NOMO-1 (cell line): ENCODE results near the gene CCDC80.
A peak's percentile ranks its signal among the peaks of the same experiment; 100 is the strongest.

ENCODE experiments used
- DNase-seq, 2 experiments: peaks; one replicate each; lab custom pipeline; 2025; ENCODE audit not compliant: unreplicated experiment in 2 of 2; lab: John Stamatoyannopoulos, UW

CCDC80 gene

DNA sequence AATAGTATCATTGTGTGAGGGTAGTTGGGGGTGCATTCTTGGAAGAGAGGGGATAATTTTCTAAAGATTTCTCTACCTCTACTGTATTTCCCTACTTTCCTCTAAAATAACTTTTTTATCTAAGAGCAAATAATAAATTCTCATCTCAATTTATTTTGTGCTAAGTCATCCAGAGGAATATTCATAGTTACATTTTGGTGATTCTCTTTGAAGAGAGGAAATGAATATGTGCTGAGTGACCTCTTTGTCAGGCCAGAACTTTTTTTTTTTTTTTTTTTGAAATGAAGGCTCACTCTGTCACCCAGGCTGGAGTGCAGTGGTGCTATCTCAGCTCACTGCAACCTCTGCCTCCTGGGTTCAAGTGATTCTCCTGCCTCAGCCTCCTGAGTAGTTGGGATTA is 15.1 kb upstream of the CCDC80 start:
- DNase-seq, result no peak

DNA sequence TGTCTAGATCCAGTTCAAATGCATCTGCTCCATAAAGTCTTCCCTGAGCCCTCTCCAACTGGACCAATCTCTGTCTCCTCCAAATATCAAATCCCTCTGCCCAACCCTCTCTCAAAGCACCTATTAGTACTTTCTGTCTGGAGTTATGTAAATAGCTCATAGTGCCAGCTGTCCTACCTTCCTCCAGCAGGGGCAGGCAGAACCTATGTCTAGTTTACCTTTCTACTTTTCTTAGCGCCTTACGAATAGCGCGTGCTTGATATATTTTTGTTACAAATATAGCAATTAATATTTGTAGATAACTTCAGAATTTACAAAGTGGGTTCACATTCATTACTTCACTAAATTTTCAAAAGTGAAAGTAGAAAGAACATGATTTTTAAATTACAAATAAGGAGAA is 14.0 kb upstream of the CCDC80 start:
- no peak for DNase-seq

DNA sequence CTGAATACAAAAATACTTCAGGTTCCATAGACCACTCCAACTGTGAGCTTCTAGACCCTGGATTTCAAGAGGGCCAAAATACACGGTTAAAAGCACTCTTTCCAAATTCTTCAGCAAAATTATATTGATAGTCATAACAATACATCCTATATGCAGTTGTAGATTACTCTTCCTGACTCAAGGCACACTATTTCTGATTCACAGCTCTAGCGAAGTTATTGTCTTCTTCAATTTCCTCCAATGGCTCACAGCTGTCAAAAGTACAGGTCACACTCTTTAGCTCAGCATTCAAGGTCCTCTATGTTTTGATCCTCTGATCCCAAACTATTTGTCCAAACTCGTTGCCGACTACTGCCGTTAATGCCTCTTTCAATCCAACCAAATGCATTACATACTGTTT is 13.5 kb upstream of the CCDC80 start:
- DNase-seq, result no peak

DNA sequence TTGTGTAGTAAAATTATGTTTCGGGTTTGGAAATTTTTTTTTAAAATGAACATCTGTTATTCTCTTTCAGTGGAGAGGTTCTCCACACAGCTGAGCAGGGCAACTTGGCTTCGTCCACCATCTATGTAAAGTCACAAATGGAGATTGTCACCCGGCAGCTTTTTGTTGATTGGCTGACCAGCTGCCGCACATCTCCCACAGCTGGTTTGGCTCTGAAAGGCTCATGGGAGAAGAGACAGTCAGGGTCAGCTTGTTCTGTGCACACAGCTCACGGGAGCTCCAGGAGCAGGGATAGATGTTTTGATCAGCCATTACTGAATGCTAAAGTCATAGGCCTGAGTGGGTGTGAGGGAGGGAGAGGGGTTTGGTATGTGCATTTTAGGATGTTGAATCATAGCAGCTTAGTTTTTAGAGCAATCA is 12.9 kb upstream of the CCDC80 start:
- DNase-seq, result no peak

- no peak for DNase-seq
Observed at GRCh38 chr3:112653209-112653871, 12.4 kb upstream of the CCDC80 start.

DNA sequence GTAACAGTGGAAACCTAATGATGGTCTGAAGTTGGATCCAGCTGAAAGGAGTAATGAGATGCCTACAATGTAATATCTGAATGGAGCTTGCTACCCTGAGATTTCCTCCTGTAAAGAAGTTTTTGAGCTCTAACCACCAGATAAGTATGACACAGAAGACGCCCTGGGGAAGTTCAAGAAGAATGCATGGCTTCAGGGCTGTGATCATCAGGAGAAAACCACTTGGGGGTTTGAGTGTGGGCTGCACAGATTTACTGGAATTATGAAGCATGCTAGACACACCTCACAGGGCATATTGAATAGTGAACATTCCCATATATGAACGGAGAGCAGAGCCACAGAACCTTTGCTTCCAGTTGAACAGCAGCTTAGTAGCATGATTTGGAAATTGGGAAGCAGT is 10.6 kb upstream of the CCDC80 start:
- DNase-seq, result no peak

- no peak for DNase-seq
Observed at GRCh38 chr3:112651071-112651470, 10.1 kb upstream of the CCDC80 start.

- no peak for DNase-seq
Observed at GRCh38 chr3:112650482-112650881, 9.5 kb upstream of the CCDC80 start.

GRCh38 chr3:112649478-112649735 is 8.5 kb upstream of the CCDC80 start:
- DNase-seq, result no peak

GRCh38 chr3:112647122-112647521 is 6.2 kb upstream of the CCDC80 start:
- DNase-seq, result no peak

DNA sequence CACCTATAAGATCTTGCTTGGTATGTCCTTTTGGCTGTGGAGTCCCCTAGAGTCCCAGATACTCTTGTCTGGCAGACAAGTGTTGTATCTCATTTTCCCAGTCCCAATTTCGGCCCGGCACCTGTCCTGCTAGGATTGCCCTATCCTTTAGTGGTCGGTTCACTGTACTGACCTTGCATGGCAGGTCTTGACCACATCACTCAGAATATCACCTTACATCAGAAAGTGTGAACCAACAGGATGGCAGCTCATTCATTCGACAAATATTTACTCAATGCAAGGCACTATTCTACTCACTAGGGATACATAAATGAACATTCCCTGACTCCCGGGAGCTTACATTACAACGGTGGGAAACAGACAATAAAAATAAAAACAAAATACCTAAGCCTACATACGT is 5.7 kb upstream of the CCDC80 start:
- no peak for DNase-seq

DNA sequence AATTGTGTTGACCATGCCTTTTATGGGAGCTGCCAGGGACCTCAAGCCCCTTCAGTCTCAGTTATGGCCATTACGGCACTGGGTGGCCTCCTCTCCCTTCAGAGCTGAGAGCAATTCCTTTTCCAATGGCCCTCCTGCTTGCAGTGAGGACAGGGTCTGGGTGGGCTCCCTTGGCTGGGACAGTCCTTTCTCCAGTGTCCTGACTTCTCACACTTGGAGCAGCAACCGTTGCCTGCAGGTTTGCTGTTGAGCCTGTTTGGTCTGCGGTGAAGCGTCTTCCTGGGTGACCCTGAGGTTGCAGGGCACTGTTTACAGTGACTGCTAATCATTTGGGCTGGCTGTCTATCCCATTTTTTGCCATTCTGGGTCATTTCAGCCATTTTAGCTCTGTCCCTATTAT is 3.5 kb upstream of the CCDC80 start:
- no peak for DNase-seq

GRCh38 chr3:112643621-112644240 is 2.8 kb upstream of the CCDC80 start:
- DNase-seq, result no peak

GRCh38 chr3:112642912-112643506 is 2.1 kb upstream of the CCDC80 start:
- DNase-seq, result peak; percentile 78 to 90

DNA sequence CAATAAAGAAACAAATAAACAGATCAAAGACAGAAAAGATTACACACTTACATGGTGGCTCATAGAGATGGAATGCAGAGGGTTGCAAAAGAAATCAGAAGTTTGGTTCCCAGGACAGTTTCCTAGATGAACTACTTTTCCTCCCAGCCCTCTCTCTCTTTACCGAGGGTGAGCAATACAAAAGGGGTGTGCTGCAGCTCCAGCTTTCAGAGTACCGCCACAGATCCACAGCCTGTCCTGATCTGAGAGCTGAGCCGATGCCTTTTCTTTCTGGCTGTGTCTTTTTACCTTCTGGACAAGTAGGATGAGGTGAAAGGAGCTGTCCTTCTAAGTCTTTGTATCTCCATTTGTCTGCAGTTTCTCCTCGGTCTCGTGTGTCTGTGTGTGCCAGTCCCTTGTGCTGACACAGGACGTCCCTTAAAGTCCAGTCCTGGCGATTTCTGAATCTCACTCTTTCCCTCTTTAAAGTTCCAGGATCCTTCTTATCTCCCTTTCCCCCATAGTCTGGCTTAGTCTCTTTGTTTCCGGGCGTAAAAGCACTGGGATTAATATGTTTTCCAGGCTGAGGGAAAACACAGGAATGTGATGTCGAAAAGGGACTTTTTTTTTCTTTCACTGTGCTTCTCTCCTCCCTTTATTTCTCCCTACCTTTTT is 540 bp downstream of the CCDC80 start:
- no peak for DNase-seq

GRCh38 chr3:112639455-112640225 is 1.3 kb downstream of the CCDC80 start:
- no peak for DNase-seq

- no peak for DNase-seq
Observed at GRCh38 chr3:112638327-112639020, 2.5 kb downstream of the CCDC80 start.

GRCh38 chr3:112637700-112638099 is 3.2 kb downstream of the CCDC80 start:
- DNase-seq, result no peak

DNA sequence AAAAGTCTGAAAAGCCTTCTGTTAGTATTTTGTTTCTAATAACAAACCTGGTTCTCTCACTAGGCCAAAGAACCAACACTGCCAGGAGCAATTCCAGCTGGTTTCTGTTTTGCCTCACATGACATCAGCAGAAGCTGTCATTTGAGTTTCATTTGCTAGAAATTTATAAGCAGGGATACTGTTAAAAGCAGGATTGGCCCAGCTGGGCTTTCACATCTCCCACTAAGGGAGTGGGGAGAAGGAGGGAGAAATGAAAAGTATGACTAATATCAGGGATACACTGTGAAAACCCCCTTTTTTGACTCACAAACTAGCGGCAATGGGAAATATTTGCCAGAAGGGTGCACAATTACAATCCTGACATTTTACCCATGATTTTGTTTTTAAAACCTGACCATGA is 5.3 kb downstream of the CCDC80 start:
- no peak for DNase-seq

- no peak for DNase-seq
Observed at GRCh38 chr3:112634786-112635541, 6.0 kb downstream of the CCDC80 start.
